Mesothelial cell of epicardium (in vitro differentiated cells): ENCODE measurements around the gene THRB. TPM values are rescaled to one million over a fixed set of nuclear protein-coding genes. Genes with fewer than 3 reads are reported as not detected.
"Not testable (repeated sequence)": the region's sequence is repeated elsewhere in the genome, so short reads cannot be mapped to it uniquely, and the experiment has no call there.

Experiments
- DNase-seq, 2 experiments: peaks; one replicate each; pipeline ENCODE4 v3.0.0; 2021; ENCODE audit warnings: low spot score in 2 of 2; ENCODE audit not compliant: unreplicated experiment in 2 of 2
- H3K27ac Mint-ChIP-seq: 2 replicates; pipeline ENCODE4 v1.8.0; 2021; ENCODE audit warnings: mixed read lengths
- H3K27me3 Mint-ChIP-seq: 2 replicates; pipeline ENCODE4 v1.8.0; 2021; ENCODE audit warnings: low read depth, mixed read lengths
- H3K36me3 Mint-ChIP-seq: 2 replicates; pipeline ENCODE4 v1.8.0; 2021; ENCODE audit warnings: mixed read lengths
- H3K4me1 Mint-ChIP-seq: 2 replicates; pipeline ENCODE4 v1.8.0; 2021; ENCODE audit warnings: mixed read lengths
- H3K4me3 Mint-ChIP-seq: 2 replicates; pipeline ENCODE4 v1.8.0; 2021; ENCODE audit warnings: mild to moderate bottlenecking, moderate library complexity, mixed read lengths
- H3K9me3 Mint-ChIP-seq: 2 replicates; pipeline ENCODE4 v1.8.0; 2021; ENCODE audit warnings: mixed read lengths
- total RNA-seq: library from RNA; stranded (reverse); gene quantifications from 3 replicates; pipeline ENCODE4 v1.2.1, GENCODE V29; 2021
- TF ChIP-seq, protein P1 (sequence below): fragments of 200-600 bp; sonication (generic); IDR thresholded peaks from one replicate; pipeline ENCODE4 v1.5.0; 2021; ENCODE audit warnings: antibody characterized with exemption; ENCODE audit not compliant: unreplicated experiment

Gene THRB
- total RNA-seq, 1 donor from 2014 or later = 3.4 TPM

DNA sequence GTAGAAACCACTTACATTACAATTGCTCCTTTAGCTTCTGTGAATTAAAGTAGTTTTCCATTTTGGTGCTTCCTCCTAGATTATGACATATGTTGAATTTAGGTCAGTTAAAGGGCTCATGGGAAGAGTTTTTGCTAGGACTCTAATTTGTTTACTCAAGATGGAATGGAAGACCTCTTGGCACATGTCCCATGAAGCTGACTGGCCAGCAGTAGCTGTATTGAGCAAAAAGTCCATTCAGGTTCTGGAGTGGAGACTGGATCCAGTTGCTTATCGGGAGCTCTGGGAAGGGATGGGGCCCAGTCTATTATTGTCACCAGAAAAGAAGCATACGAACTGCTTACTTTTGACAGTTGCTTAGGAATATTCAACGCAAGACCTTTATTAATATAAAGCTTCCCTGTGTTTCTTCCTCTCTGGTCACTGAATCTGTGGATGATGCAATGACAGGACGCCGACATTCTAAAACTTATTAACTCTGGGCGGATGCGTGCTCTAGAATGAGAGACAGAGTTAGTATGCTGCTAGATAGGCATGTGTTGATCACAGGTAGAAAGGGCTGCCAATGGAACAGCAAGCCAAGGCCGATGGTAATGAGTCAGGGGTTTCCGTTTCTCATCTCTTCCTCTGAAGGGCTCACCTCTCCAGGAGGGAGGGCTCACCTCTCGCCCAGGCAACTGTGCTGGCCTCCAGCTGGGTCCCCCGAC lies 393.8 kb downstream of the THRB start:
- no peak overlapping the region for H3K4me3 Mint-ChIP-seq
- H3K4me1 Mint-ChIP-seq = peaks cover 18% of the 10 kb centered on the region
- H3K36me3 Mint-ChIP-seq = no peaks in the 10 kb centered on the region
- no peaks in the 10 kb centered on the region for H3K27me3 Mint-ChIP-seq
- no peaks in the 10 kb centered on the region for H3K9me3 Mint-ChIP-seq
- DNase-seq = no peak
- TF ChIP-seq, protein P1, sequence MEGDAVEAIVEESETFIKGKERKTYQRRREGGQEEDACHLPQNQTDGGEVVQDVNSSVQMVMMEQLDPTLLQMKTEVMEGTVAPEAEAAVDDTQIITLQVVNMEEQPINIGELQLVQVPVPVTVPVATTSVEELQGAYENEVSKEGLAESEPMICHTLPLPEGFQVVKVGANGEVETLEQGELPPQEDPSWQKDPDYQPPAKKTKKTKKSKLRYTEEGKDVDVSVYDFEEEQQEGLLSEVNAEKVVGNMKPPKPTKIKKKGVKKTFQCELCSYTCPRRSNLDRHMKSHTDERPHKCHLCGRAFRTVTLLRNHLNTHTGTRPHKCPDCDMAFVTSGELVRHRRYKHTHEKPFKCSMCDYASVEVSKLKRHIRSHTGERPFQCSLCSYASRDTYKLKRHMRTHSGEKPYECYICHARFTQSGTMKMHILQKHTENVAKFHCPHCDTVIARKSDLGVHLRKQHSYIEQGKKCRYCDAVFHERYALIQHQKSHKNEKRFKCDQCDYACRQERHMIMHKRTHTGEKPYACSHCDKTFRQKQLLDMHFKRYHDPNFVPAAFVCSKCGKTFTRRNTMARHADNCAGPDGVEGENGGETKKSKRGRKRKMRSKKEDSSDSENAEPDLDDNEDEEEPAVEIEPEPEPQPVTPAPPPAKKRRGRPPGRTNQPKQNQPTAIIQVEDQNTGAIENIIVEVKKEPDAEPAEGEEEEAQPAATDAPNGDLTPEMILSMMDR = no peak
- no peak overlapping the region for H3K27ac Mint-ChIP-seq

DNA sequence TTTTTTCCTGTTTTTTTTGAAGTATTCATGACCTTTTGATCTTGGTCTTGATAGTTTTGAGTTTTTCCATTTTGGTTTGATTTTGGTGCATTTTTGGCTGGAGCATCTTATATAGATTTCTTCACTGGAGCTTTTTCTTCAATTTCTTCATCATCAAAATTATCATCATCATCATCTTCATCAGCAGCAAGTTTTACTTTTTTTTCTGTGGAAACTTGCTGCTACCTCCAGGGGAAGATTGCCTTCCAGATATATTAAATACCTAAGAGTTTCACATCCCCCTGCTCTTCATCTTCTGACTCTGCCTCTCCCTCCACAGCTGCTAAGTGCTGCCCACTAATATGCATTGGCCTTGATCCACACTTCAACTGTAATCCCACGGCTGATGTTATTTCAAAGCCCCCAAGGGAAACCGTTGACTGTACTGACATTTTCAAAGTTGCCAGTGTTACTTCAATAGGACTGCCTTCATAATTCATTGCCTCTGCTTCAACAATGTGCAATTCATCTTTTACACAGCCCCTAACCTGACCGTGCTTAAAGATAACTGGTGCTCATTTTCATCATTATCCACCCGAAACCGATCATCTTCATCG lies 397.9 kb downstream of the THRB start:
- no peak overlapping the region for H3K4me3 Mint-ChIP-seq
- no peaks in the 10 kb centered on the region for H3K9me3 Mint-ChIP-seq
- H3K36me3 Mint-ChIP-seq = peaks cover 2% of the 10 kb centered on the region
- DNase-seq = no peak
- peaks cover 17% of the 10 kb centered on the region for H3K4me1 Mint-ChIP-seq
- H3K27ac Mint-ChIP-seq = no peak overlapping the region
- H3K27me3 Mint-ChIP-seq = no peaks in the 10 kb centered on the region
- TF ChIP-seq, protein P1 = no peak

DNA sequence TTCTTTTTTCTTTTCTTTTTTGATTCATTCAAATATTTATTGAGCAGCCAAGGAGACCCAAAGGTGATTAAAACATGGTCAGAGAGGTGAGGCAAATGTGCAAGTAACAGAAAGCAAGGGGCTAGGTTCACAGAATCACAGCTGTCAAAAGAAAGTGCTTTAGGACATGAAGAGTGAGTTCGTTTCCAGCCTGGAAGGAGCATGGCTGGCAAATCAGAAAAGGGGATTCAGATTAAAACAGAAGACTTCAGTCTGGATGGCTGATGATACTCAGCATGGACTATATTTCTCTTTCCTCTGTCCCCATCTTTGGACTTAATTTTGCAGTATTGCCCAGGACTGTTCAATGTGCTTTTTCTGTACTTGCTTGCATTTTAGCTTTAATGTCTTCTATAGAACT lies 398.4 kb downstream of the THRB start:
- no peak overlapping the region for H3K4me3 Mint-ChIP-seq
- no peaks in the 10 kb centered on the region for H3K9me3 Mint-ChIP-seq
- H3K4me1 Mint-ChIP-seq = peaks cover 15% of the 10 kb centered on the region
- no peaks in the 10 kb centered on the region for H3K27me3 Mint-ChIP-seq
- no peak overlapping the region for H3K27ac Mint-ChIP-seq
- TF ChIP-seq, protein P1 = no peak
- no peak for DNase-seq
- H3K36me3 Mint-ChIP-seq = peaks cover 2% of the 10 kb centered on the region

DNA sequence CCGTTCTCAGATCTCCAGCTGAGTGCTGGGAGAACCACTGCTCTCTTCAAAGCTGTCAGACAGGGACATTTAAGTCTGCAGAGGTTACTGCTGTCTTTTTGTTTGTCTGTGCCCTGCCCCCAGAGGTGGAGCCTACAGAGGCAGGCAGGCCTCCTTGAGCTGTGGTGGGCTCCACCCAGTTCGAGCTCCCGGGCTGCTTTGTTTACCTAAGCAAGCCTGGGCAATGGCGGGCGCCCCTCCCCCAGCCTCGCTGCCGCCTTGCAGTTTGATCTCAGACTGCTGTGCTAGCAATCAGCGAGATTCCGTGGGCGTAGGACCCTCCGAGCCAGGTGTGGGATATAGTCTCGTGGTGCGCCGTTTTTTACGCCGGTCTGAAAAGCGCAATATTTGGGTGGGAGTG lies 399.8 kb downstream of the THRB start:
- H3K36me3 Mint-ChIP-seq, DNase-seq, H3K27ac Mint-ChIP-seq, H3K4me3 Mint-ChIP-seq, H3K27me3 Mint-ChIP-seq, H3K9me3 Mint-ChIP-seq: not testable (repeated sequence)
- H3K4me1 Mint-ChIP-seq = peaks cover 14% of the 10 kb centered on the region

DNA sequence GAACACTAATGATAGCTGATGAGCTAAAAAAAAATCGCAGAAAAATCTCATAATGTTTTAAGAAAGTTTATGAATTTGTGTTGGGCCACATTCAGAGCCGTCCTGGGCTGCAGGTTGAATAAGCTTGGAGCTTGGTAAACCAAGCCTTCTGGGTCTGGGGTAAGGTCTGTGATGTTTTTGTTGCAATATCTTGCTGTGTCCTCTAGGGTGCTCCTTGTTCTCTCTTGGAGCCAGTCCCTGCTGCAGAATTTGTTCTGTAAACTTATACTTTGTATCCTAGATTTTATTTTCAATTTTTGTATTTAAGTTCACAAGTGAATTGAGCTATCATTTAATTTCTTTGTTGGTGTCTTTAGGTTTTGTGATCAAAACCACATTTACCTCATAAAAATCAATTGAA lies 405.9 kb downstream of the THRB start:
- no peaks in the 10 kb centered on the region for H3K9me3 Mint-ChIP-seq
- DNase-seq = no peak
- H3K36me3 Mint-ChIP-seq = no peaks in the 10 kb centered on the region
- no peak overlapping the region for H3K27ac Mint-ChIP-seq
- no peak overlapping the region for H3K4me3 Mint-ChIP-seq
- peaks cover 2% of the 10 kb centered on the region for H3K4me1 Mint-ChIP-seq
- TF ChIP-seq, protein P1 = no peak
- no peaks in the 10 kb centered on the region for H3K27me3 Mint-ChIP-seq

- peaks cover 4% of the 10 kb centered on the region for H3K9me3 Mint-ChIP-seq
- H3K27me3 Mint-ChIP-seq = no peaks in the 10 kb centered on the region
- no peak for DNase-seq
- no peaks in the 10 kb centered on the region for H3K36me3 Mint-ChIP-seq
- TF ChIP-seq, protein P1 = no peak
- H3K27ac Mint-ChIP-seq = no peak overlapping the region
- H3K4me3 Mint-ChIP-seq = no peak overlapping the region
- H3K4me1 Mint-ChIP-seq = peaks cover 2% of the 10 kb centered on the region
Measured at GRCh38 chr3:24087469-24087868, 407.2 kb downstream of the THRB start.
